K562 (cell line): Measurements from ENCODE around the gene ZBTB39. TPM values are rescaled to one million over a fixed set of nuclear protein-coding genes. Genes with fewer than 3 reads are reported as not detected.

ENCODE experiments used
- ATAC-seq: fragments of 200-7000 bp; cut with Tn5 transposase; 3 replicates; pipeline ENCODE4 v1.9.1; 2020; ENCODE audit warnings: moderate library complexity
- BruUV-seq: library from RNA; stranded (reverse); fragments of 400-500 nt; replicated peaks from 2 replicates; lab custom pipeline; 2021; lab: Mats Ljungman, UMichigan
- CTCF ChIA-PET: fragments of 300-600 bp; formaldehyde crosslinking; extraction: SDS; loops from one replicate; lab custom pipeline; 2021; ENCODE audit warnings: low intra/inter-chr PET ratio; lab: Yijun Ruan, JAX
- POLR2A ChIA-PET: fragments of 300-600, 350-650 bp; sonication (Branson Sonifier 250); formaldehyde crosslinking; extraction: SDS; loops from one replicate; lab custom pipeline; 2021; ENCODE audit warnings: antibody characterized with exemption, inconsistent platforms; lab: Yijun Ruan, JAX
- DNase-seq, 4 experiments: peaks; one replicate each; pipeline versions ENCODE4 v3.0.0 to v3.0.0-alpha.2; 2011 to 2018; ENCODE audit warnings: low spot score in 3 of 4, mixed read lengths in 3 of 4; ENCODE audit errors: extremely low read depth in 1 of 4
- FAIRE-seq: peaks from 2 replicates; lab custom pipeline; 2011; peaks lifted over from hg19 to GRCh38; lab: Jason Lieb, UNC
- H2AFZ ChIP-seq: 2 replicates; pipeline ENCODE4 v1.6.0; 2011; ENCODE audit warnings: low read depth, low read length, control low read depth, inconsistent platforms
- H3K27ac ChIP-seq: fragments of 200-600 bp; 3 replicates; pipeline ENCODE4 v1.8.0; 2011; ENCODE audit warnings: low read depth, mild to moderate bottlenecking, control low read depth, inconsistent platforms, low read length, moderate library complexity, mixed read lengths; ENCODE audit errors: extremely low read depth
- H3K27me3 ChIP-seq, 2 experiments: fragments of 300-600 bp in 1 of 2; 2 replicates in 1 of 2; 3 replicates in 1 of 2; pipeline versions ENCODE4 v1.6.0 to v1.8.0; 2011; ENCODE audit warnings: inconsistent platforms in 2 of 2, low read length in 2 of 2, mild to moderate bottlenecking in 1 of 2, mixed read lengths in 1 of 2, moderate library complexity in 1 of 2; ENCODE audit not compliant: control insufficient read depth in 2 of 2, insufficient read depth in 2 of 2
- H3K36me3 ChIP-seq: fragments of 300-600 bp; 3 replicates; pipeline ENCODE4 v1.8.0; 2011; ENCODE audit warnings: mild to moderate bottlenecking, low read length, inconsistent platforms; ENCODE audit not compliant: control insufficient read depth, insufficient read depth
- H3K4me1 ChIP-seq, 2 experiments: fragments of 200-600 bp in 1 of 2; replicated peaks in 1 of 2; 2 replicates in 1 of 2; 3 replicates in 1 of 2; pipeline versions ENCODE4 v1.5.1 to v1.8.0; 2011; ENCODE audit warnings: inconsistent platforms in 2 of 2, low read length in 2 of 2, mild to moderate bottlenecking in 1 of 2, mixed read lengths in 1 of 2, moderate library complexity in 1 of 2; ENCODE audit not compliant: control insufficient read depth in 2 of 2, insufficient read depth in 2 of 2
- H3K4me2 ChIP-seq: 2 replicates; pipeline ENCODE4 v1.6.1; 2011; ENCODE audit warnings: low read length, control low read depth, inconsistent platforms, mixed read lengths; ENCODE audit not compliant: insufficient read depth
- H3K4me3 ChIP-seq: fragments of 200-600 bp; sonication (generic), shearing (Covaris generic); 2 replicates; pipeline ENCODE4 v1.5.1; 2016; ENCODE audit warnings: control low read depth, inconsistent platforms
- H3K79me2 ChIP-seq: fragments of 200-600 bp; 3 replicates; pipeline ENCODE4 v1.8.0; 2011; ENCODE audit warnings: low read length, inconsistent platforms; ENCODE audit not compliant: control insufficient read depth, insufficient read depth
- H3K9ac ChIP-seq, 2 experiments: 2 replicates each; pipeline versions ENCODE4 v1.6.0 to v1.6.1; 2011; ENCODE audit warnings: low read depth in 2 of 2, low read length in 2 of 2, control low read depth in 1 of 2, inconsistent platforms in 1 of 2, mild to moderate bottlenecking in 1 of 2, mixed read lengths in 1 of 2; ENCODE audit not compliant: insufficient read depth in 1 of 2
- H3K9me1 ChIP-seq: one replicate; pipeline ENCODE4 v1.6.0; 2011; ENCODE audit warnings: inconsistent platforms, mild to moderate bottlenecking, low read length, moderate library complexity; ENCODE audit not compliant: control insufficient read depth, insufficient read depth
- H3K9me3 ChIP-seq: replicated peaks from 2 replicates; pipeline ENCODE4 v1.5.1; 2011; ENCODE audit warnings: low read depth, low read length, inconsistent platforms; ENCODE audit not compliant: control insufficient read depth, insufficient read depth
- H4K20me1 ChIP-seq: replicated peaks from 2 replicates; pipeline ENCODE4 v1.6.1; 2011; ENCODE audit warnings: low read length, inconsistent platforms, mixed read lengths; ENCODE audit not compliant: control insufficient read depth, insufficient read depth
- ARID3B ChIP-seq: fragments of 250-450 bp; sonication (Bioruptor Pico); IDR thresholded peaks from 2 replicates; pipeline ENCODE4 v1.4.0; 2020; ENCODE audit warnings: borderline replicate concordance
- DACH1 ChIP-seq: fragments of 450-650 bp; IDR thresholded peaks from 2 replicates; pipeline ENCODE4 v1.6.1; 2018; ENCODE audit not compliant: partially characterized antibody
- ETV1 ChIP-seq: fragments of 450-650 bp; conservative IDR thresholded peaks from 2 replicates; pipeline ENCODE4 v1.6.1; 2016; ENCODE audit warnings: missing genetic modification characterization, control low read depth, low read depth, missing compliant biosample characterization
- HBP1 ChIP-seq: fragments of 450-650 bp; formaldehyde crosslinking; IDR thresholded peaks from 2 replicates; pipeline ENCODE4 v1.4.0; 2022; ENCODE audit warnings: missing genetic modification characterization
- HMBOX1 ChIP-seq: sonication (generic); IDR thresholded peaks from 2 replicates; pipeline ENCODE4 v1.6.1; 2016
- JUN ChIP-seq, 2 experiments: sonication (generic) in 1 of 2; formaldehyde crosslinking in 1 of 2; IDR thresholded peaks; 2 replicates each; pipeline versions ENCODE4 v1.6.1 to v1.8.0; 2012 to 2022; ENCODE audit warnings: borderline replicate concordance in 2 of 2, mild to moderate bottlenecking in 2 of 2, improper control_type of control experiment in 1 of 2, low read depth in 1 of 2, low read length in 1 of 2, missing genetic modification reagents in 1 of 2
- MCM2 ChIP-seq: fragments of 450-650 bp; IDR thresholded peaks from 2 replicates; pipeline ENCODE4 v1.6.1; 2017; ENCODE audit warnings: low read depth, mild to moderate bottlenecking
- NBN ChIP-seq: fragments of 450-650 bp; IDR thresholded peaks from 2 replicates; pipeline ENCODE4 v1.6.1; 2016; ENCODE audit warnings: low read depth, mild to moderate bottlenecking
- NUFIP1 ChIP-seq: fragments of 450-650 bp; IDR thresholded peaks from 2 replicates; pipeline ENCODE4 v1.6.1; 2018; ENCODE audit not compliant: partially characterized antibody
- PHTF2 ChIP-seq: fragments of 250-450 bp; sonication (Bioruptor Pico); IDR thresholded peaks from 2 replicates; pipeline ENCODE4 v1.5.0; 2021; ENCODE audit warnings: mild to moderate bottlenecking
- PML ChIP-seq: IDR thresholded peaks from 2 replicates; pipeline ENCODE4 v1.6.1; 2012; ENCODE audit warnings: low read length, inconsistent platforms
- RBM34 ChIP-seq: fragments of 200-400 bp; formaldehyde crosslinking; IDR thresholded peaks from 2 replicates; pipeline ENCODE4 v1.6.1; 2018; ENCODE audit warnings: low read length, borderline replicate concordance; ENCODE audit not compliant: insufficient read depth
- SIN3B ChIP-seq: fragments of 450-650 bp; IDR thresholded peaks from 2 replicates; pipeline ENCODE4 v1.6.1; 2017; ENCODE audit warnings: low read depth, mild to moderate bottlenecking, moderate library complexity
- SMARCE1 ChIP-seq: fragments of 450-650 bp; IDR thresholded peaks from 2 replicates; pipeline ENCODE4 v1.7.1; 2016; ENCODE audit warnings: mild to moderate bottlenecking
- SRSF7 ChIP-seq: fragments of 200-400 bp; formaldehyde crosslinking; optimal IDR thresholded peaks from 2 replicates; pipeline ENCODE3; 2017; ENCODE audit warnings: mild to moderate bottlenecking, low read depth, low read length
- TEAD2 ChIP-seq: fragments of 450-650 bp; IDR thresholded peaks from 2 replicates; pipeline ENCODE4 v1.6.1; 2016; ENCODE audit warnings: missing genetic modification characterization, control low read depth, missing compliant biosample characterization
- ZNF134 ChIP-seq: fragments of 250-450 bp; sonication (Bioruptor Pico); conservative IDR thresholded peaks from 2 replicates; pipeline ENCODE4 v1.4.0; 2020
- WGBS: fragments of 100-300 bp; shearing (Covaris generic); methylation state at CpG from one replicate; pipeline ENCODE4 v1.1.6; 2016; ENCODE audit warnings: low coverage, mixed read lengths; ENCODE audit not compliant: insufficient coverage; ENCODE audit errors: missing lambda C conversion rate; 5-methylcytosine and 5-hydroxymethylcytosine counted together
- in situ Hi-C: fragments of 300-500 bp; cut with MboI; formaldehyde crosslinking; loops from 4 replicates; pipeline ENCODE4 v1.15.0; 2018; ENCODE audit warnings: inconsistent platforms, mixed read lengths
- intact Hi-C: fragments of 100-400 bp; cut with micrococcal nuclease; formaldehyde crosslinking; loops from 2 replicates; pipeline ENCODE4 v1.14.2; 2022
- polyA plus RNA-seq, 8 experiments: library from polyadenylated mRNA; depleted of rRNA in 4 of 8; stranded (reverse) in 5 of 8; unstranded in 3 of 8; fragments of >200 nt; fragmentation: Nextera tagmentation in 2 of 8; fragmentation: Illumina TruSeq in 1 of 8; extraction: Ambion mirVana in 2 of 8; extraction: Trizol in 1 of 8; gene quantifications; 2 replicates each; pipeline versions ENCODE4 v1.2.1 to v1.2.3, GENCODE V29; 2011 to 2014; ENCODE audit warnings: inconsistent platforms in 1 of 8, missing spikeins in 1 of 8
- total RNA-seq, 7 experiments: library from RNA; depleted of rRNA in 6 of 7; stranded (reverse); fragments of >200 nt in 6 of 7; fragmentation: Illumina TruSeq in 2 of 7; extraction: Trizol in 2 of 7; gene quantifications; 2 replicates each; pipeline versions ENCODE4 v1.2.1 to v1.2.3, GENCODE V29; 2011 to 2021; ENCODE audit warnings: low replicate concordance in 1 of 7

ZBTB39 gene
- total and polyA plus RNA-seq, 9 of the 15 experiments (the other 6 are each of a cell fraction or from before 2014, with no cell fraction given) = 3.3 to 13.3 (median 8.6) TPM

- TF ChIP-seq JUN (IDR thresholded peaks at IDR 0.05; ENCODE audit: borderline replicate concordance, low read depth, low read length) (no peak), JUN (CRISPR knock-in tag; IDR thresholded peaks at IDR 0.05; ENCODE audit: borderline replicate concordance) (no peak), PML (no peak), NUFIP1 (no peak), RBM34 (no peak), MCM2 (no peak)
- TF ChIP-seq, all 486 proteins: peak for 0
Measured at GRCh38 chr12:57047981-57048380, 41.6 kb upstream of the ZBTB39 start (continued).

- in situ Hi-C loops (no loop called here), intact Hi-C loops (no loop called here)
- no peaks in the 10 kb centered on the region for H3K36me3 ChIP-seq
- peaks cover 0 to 3% of the 10 kb centered on the region in 2 experiments; a peak in 1 of 5 replicates for H3K4me1 ChIP-seq
- H2AFZ ChIP-seq = no peak overlapping the region
- H3K27ac ChIP-seq = no peak overlapping the region
- H3K27me3 ChIP-seq = peaks cover 15 to 16% of the 10 kb centered on the region in 2 experiments; a peak in 4 of 5 replicates
- no peaks in the 10 kb centered on the region; the same call in 1 of the 2 replicates for H4K20me1 ChIP-seq
- ChIA-PET POLR2A (interaction anchor here (0.7 to 4.9 kb wide), 6 partner anchors 12 to 231 kb away, joined by 3 to 18 read pairs (median 3); partner anchors contain the start of gene TAC3), CTCF (no interaction called here)
- 8% methylated on average over 10 of the region's 10 CpGs for WGBS
- DNase-seq (no peak), ATAC-seq (no peak), FAIRE-seq (no peak)
- H3K9me1 ChIP-seq = no peaks in the 10 kb centered on the region
- BruUV-seq = no TSS peak
- no peak overlapping the region for H3K4me2 ChIP-seq
- no peak overlapping the region for H3K9ac ChIP-seq
- H3K79me2 ChIP-seq = no peaks in the 10 kb centered on the region
- H3K9me3 ChIP-seq = no peaks in the 10 kb centered on the region
- H3K4me3 ChIP-seq = no peak overlapping the region
- TF ChIP-seq TEAD2 (tag) (no peak), SRSF7 (no peak), PHTF2 (CRISPR knock-in tag) (no peak), SMARCE1 (no peak), DACH1 (no peak), ZNF134 (CRISPR knock-in tag) (no peak), ETV1 (tag) (no peak), ARID3B (CRISPR knock-in tag) (no peak), HBP1 (CRISPR knock-in tag) (no peak), HMBOX1 (no peak), NBN (no peak), SIN3B (no peak)
Measured at GRCh38 chr12:57046947-57047890, 40.9 kb upstream of the ZBTB39 start.
